Measurements from ENCODE around the gene PJA1. TPM values are rescaled to one million over a fixed set of nuclear protein-coding genes. Genes with fewer than 3 reads are reported as not detected.
A peak's percentile ranks its signal among the peaks of the same experiment; 100 is the strongest.

Gene PJA1
- total RNA-seq, 2 donors from 2014 or later, result 8.2 to 8.3 TPM

GRCh38 chrX:69127466-69127865 lies 37.8 kb downstream of the PJA1 start:
- Histone ChIP-seq H3K4me1 (no peaks in the 10 kb centered on the region), H3K4me3 (no peak overlapping the region), H3K27ac (no peak overlapping the region), H3K36me3 (replicated peaks in 1 of 2; ENCODE audit: insufficient read depth in 1 of 2, low read depth in 2 of 2) (no peaks in the 10 kb centered on the region), H3K27me3 (no peaks in the 10 kb centered on the region), H3K9me3 (no peaks in the 10 kb centered on the region)
- DNase-seq (no peak), ATAC-seq (no peak)
- 93% methylated on average over 3 of the region's 3 CpGs for WGBS, 2 donors
- intact Hi-C loops (cut with DNase I), result no loop called here
- TF ChIP-seq, protein P1, sequence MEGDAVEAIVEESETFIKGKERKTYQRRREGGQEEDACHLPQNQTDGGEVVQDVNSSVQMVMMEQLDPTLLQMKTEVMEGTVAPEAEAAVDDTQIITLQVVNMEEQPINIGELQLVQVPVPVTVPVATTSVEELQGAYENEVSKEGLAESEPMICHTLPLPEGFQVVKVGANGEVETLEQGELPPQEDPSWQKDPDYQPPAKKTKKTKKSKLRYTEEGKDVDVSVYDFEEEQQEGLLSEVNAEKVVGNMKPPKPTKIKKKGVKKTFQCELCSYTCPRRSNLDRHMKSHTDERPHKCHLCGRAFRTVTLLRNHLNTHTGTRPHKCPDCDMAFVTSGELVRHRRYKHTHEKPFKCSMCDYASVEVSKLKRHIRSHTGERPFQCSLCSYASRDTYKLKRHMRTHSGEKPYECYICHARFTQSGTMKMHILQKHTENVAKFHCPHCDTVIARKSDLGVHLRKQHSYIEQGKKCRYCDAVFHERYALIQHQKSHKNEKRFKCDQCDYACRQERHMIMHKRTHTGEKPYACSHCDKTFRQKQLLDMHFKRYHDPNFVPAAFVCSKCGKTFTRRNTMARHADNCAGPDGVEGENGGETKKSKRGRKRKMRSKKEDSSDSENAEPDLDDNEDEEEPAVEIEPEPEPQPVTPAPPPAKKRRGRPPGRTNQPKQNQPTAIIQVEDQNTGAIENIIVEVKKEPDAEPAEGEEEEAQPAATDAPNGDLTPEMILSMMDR (IDR thresholded peaks at IDR 0.05), result no peak
- TF ChIP-seq POLR2A (IDR thresholded peaks at IDR 0.05), result no peak

DNA sequence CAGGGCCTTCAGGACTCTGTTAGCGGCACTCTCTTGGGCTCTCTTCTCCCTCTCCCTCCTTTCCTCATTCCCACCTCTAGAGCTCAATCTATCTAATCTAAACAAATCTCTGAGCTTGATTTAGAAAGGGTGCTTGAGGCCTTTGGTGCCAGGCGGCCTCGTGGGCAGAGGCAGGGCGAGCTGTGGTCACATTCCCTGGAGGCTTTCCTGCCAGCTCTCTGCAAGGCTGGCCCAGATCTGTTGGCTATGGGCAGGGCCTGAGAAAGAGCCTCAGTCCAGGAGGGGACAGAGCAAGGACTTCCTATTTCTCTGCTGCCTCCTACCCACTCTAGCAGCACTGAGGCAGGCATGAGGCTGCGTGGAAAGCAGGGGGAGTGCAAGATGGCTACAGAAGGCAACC lies 38.6 kb downstream of the PJA1 start:
- no peak overlapping the region for H3K27ac ChIP-seq
- H3K4me3 ChIP-seq, result no peak overlapping the region
- no peak for ATAC-seq
- no peak for TF ChIP-seq POLR2A (IDR thresholded peaks at IDR 0.05)
- TF ChIP-seq, protein P1 (IDR thresholded peaks at IDR 0.05), result no peak
- no peaks in the 10 kb centered on the region for H3K36me3 ChIP-seq (replicated peaks in 1 of 2; ENCODE audit: insufficient read depth in 1 of 2, low read depth in 2 of 2)
- 66% methylated on average over 5 of the region's 5 CpGs; no CpG with 5 or more reads in 1 of the 2 donors for WGBS, 2 donors
- no peaks in the 10 kb centered on the region for H3K9me3 ChIP-seq
- no peak for DNase-seq
- intact Hi-C loops (cut with DNase I), result no loop called here
- H3K4me1 ChIP-seq, result no peaks in the 10 kb centered on the region
- H3K27me3 ChIP-seq, result no peaks in the 10 kb centered on the region

- H3K4me1 ChIP-seq, result no peaks in the 10 kb centered on the region
- TF ChIP-seq, protein P1 (IDR thresholded peaks at IDR 0.05), result no peak
- TF ChIP-seq POLR2A (IDR thresholded peaks at IDR 0.05), result no peak
- no peaks in the 10 kb centered on the region for H3K36me3 ChIP-seq (replicated peaks in 1 of 2; ENCODE audit: insufficient read depth in 1 of 2, low read depth in 2 of 2)
- ATAC-seq (no peak), DNase-seq (peak in 2 of 4 donors; percentile 22 to 46)
- H3K9me3 ChIP-seq, result no peaks in the 10 kb centered on the region
- intact Hi-C loops (cut with DNase I), result no loop called here
- H3K27me3 ChIP-seq, result no peaks in the 10 kb centered on the region
- 47 to 70% methylated on average over 2 to 5 of the region's 5 CpGs for WGBS, 2 donors
- no peak overlapping the region for H3K4me3 ChIP-seq
- no peak overlapping the region for H3K27ac ChIP-seq
These were observed 40.2 kb downstream of the PJA1 start for GRCh38 chrX:69125094-69125493.

GRCh38 chrX:69124108-69124507 lies 41.1 kb downstream of the PJA1 start:
- H3K4me1 ChIP-seq, result no peaks in the 10 kb centered on the region
- intact Hi-C loops (cut with DNase I), result no loop called here
- TF ChIP-seq, protein P1 (IDR thresholded peaks at IDR 0.05), result no peak
- TF ChIP-seq POLR2A (IDR thresholded peaks at IDR 0.05), result no peak
- no peak overlapping the region for H3K27ac ChIP-seq
- ATAC-seq, result no peak
- H3K4me3 ChIP-seq, result no peak overlapping the region
- DNase-seq, result no peak
- no peaks in the 10 kb centered on the region for H3K27me3 ChIP-seq
- WGBS, 2 donors, result 100% methylated on average over 3 of the region's 3 CpGs
- no peaks in the 10 kb centered on the region for H3K9me3 ChIP-seq
- H3K36me3 ChIP-seq (replicated peaks in 1 of 2; ENCODE audit: insufficient read depth in 1 of 2, low read depth in 2 of 2), result no peaks in the 10 kb centered on the region

DNA sequence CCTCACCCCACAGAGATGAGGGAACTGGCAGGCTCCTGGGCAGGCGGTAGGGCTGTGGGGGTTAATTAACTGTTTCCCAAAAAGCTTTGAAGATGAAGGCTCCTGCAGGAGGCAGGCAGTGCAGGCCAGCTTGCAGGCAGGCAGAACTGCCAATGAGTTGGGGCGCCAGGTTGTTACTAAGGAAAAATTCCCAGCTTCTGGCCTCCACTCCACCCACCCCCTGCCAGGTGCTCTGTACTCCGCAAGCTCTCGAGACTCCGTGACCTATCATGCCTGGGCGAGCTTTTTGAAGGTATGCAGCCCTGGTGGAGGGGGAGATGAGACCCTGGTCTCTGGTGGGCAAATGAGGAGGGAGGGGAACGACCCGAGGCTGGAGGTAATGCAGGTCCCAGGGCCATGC lies 41.8 kb downstream of the PJA1 start:
- WGBS, 2 donors, result 33 to 42% methylated on average over 5 to 7 of the region's 8 CpGs
- H3K27ac ChIP-seq, result no peak overlapping the region
- intact Hi-C loops (cut with DNase I), result no loop called here

More for the DNA sequence above, 41.8 kb downstream of the PJA1 start:
- no peaks in the 10 kb centered on the region for H3K9me3 ChIP-seq
- TF ChIP-seq, protein P1 (IDR thresholded peaks at IDR 0.05), result no peak
- TF ChIP-seq POLR2A (IDR thresholded peaks at IDR 0.05), result no peak
- no peaks in the 10 kb centered on the region for H3K36me3 ChIP-seq (replicated peaks in 1 of 2; ENCODE audit: insufficient read depth in 1 of 2, low read depth in 2 of 2)
- no peaks in the 10 kb centered on the region for H3K27me3 ChIP-seq
- ATAC-seq (no peak), DNase-seq (peak in 2 of 4 donors; percentile 38 to 54)
- no peaks in the 10 kb centered on the region for H3K4me1 ChIP-seq
- no peak overlapping the region for H3K4me3 ChIP-seq

Data from body of pancreas (tissue), 4 donors.